Mesothelial cell of epicardium (in vitro differentiated cells): ENCODE measurements around the gene OSBPL1A. TPM values are rescaled to one million over a fixed set of nuclear protein-coding genes. Genes with fewer than 3 reads are reported as not detected.
A peak's percentile ranks its signal among the peaks of the same experiment; 100 is the strongest.

Experiments used
- DNase-seq, 2 experiments: peaks; one replicate each; pipeline ENCODE4 v3.0.0; 2021; ENCODE audit warnings: low spot score in 2 of 2; ENCODE audit not compliant: unreplicated experiment in 2 of 2
- H3K27ac Mint-ChIP-seq: 2 replicates; pipeline ENCODE4 v1.8.0; 2021; ENCODE audit warnings: mixed read lengths
- H3K27me3 Mint-ChIP-seq: 2 replicates; pipeline ENCODE4 v1.8.0; 2021; ENCODE audit warnings: low read depth, mixed read lengths
- H3K36me3 Mint-ChIP-seq: 2 replicates; pipeline ENCODE4 v1.8.0; 2021; ENCODE audit warnings: mixed read lengths
- H3K4me1 Mint-ChIP-seq: 2 replicates; pipeline ENCODE4 v1.8.0; 2021; ENCODE audit warnings: mixed read lengths
- H3K4me3 Mint-ChIP-seq: 2 replicates; pipeline ENCODE4 v1.8.0; 2021; ENCODE audit warnings: mild to moderate bottlenecking, moderate library complexity, mixed read lengths
- H3K9me3 Mint-ChIP-seq: 2 replicates; pipeline ENCODE4 v1.8.0; 2021; ENCODE audit warnings: mixed read lengths
- CTCF ChIP-seq: fragments of 200-600 bp; sonication (generic); IDR thresholded peaks from one replicate; pipeline ENCODE4 v1.5.0; 2021; ENCODE audit warnings: antibody characterized with exemption; ENCODE audit not compliant: unreplicated experiment
- total RNA-seq: library from RNA; stranded (reverse); gene quantifications from 3 replicates; pipeline ENCODE4 v1.2.1, GENCODE V29; 2021

The OSBPL1A gene
- total RNA-seq, 1 donor from 2014 or later = 36.1 TPM

GRCh38 chr18:24190590-24190989 lies 207.0 kb downstream of the OSBPL1A start:
- H3K27ac Mint-ChIP-seq = peak overlapping the region; percentile 24

GRCh38 chr18:24189664-24190346 lies 207.8 kb downstream of the OSBPL1A start:
- no peak overlapping the region for H3K4me3 Mint-ChIP-seq

More at GRCh38 chr18:24190590-24190989, 207.0 kb downstream of the OSBPL1A start:
- peaks cover 6% of the 10 kb centered on the region for H3K9me3 Mint-ChIP-seq
- H3K4me3 Mint-ChIP-seq = no peak overlapping the region
- H3K27me3 Mint-ChIP-seq = no peaks in the 10 kb centered on the region
- H3K4me1 Mint-ChIP-seq = peaks cover 9% of the 10 kb centered on the region
- TF ChIP-seq CTCF = no peak
- peaks cover 22% of the 10 kb centered on the region for H3K36me3 Mint-ChIP-seq
- DNase-seq = no peak

GRCh38 chr18:24189007-24189528 lies 208.6 kb downstream of the OSBPL1A start:
- Mint-ChIP-seq H3K4me3 (no peak overlapping the region), H3K36me3 (peaks cover 18% of the 10 kb centered on the region), H3K4me1 (peaks cover 9% of the 10 kb centered on the region), H3K27me3 (no peaks in the 10 kb centered on the region), H3K9me3 (peaks cover 6% of the 10 kb centered on the region), H3K27ac (no peak overlapping the region)
- TF ChIP-seq CTCF = no peak
- no peak for DNase-seq

More at GRCh38 chr18:24189664-24190346, 207.8 kb downstream of the OSBPL1A start:
- Mint-ChIP-seq H3K27ac (no peak overlapping the region), H3K4me1 (peaks cover 9% of the 10 kb centered on the region), H3K36me3 (peaks cover 18% of the 10 kb centered on the region), H3K27me3 (no peaks in the 10 kb centered on the region), H3K9me3 (peaks cover 6% of the 10 kb centered on the region)
- TF ChIP-seq CTCF = no peak
- no peak for DNase-seq

DNA sequence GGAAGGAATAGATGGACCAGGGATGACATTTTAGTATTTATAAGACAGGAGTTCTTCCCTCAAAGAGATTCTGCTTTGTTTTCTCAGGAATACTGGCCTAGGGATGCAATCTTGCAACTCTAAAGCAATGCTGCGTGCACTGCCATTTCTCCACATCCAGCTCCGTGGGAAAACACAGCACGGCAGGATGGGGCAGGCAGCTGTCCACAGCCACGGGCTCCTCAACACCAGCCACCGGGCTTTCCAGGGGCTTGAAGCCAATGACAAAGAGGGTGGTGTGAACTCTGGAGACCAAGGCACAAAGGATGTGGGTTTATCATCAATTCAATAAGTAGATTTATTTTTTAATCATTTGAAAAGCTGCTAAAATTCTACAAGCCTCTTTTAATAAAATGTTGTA lies 209.5 kb downstream of the OSBPL1A start:
- Mint-ChIP-seq H3K27me3 (no peaks in the 10 kb centered on the region), H3K27ac (no peak overlapping the region), H3K36me3 (peaks cover 13% of the 10 kb centered on the region), H3K9me3 (peaks cover 6% of the 10 kb centered on the region), H3K4me1 (peaks cover 9% of the 10 kb centered on the region), H3K4me3 (no peak overlapping the region)
- no peak for DNase-seq
- TF ChIP-seq CTCF = no peak

GRCh38 chr18:24187689-24188088 lies 209.9 kb downstream of the OSBPL1A start:
- Mint-ChIP-seq H3K36me3 (peaks cover 13% of the 10 kb centered on the region), H3K27me3 (no peaks in the 10 kb centered on the region), H3K4me3 (no peak overlapping the region), H3K4me1 (peaks cover 9% of the 10 kb centered on the region), H3K27ac (no peak overlapping the region), H3K9me3 (peaks cover 6% of the 10 kb centered on the region)
- TF ChIP-seq CTCF = no peak
- no peak for DNase-seq
